ENCODE measurements around the gene TBC1D21.

DNA sequence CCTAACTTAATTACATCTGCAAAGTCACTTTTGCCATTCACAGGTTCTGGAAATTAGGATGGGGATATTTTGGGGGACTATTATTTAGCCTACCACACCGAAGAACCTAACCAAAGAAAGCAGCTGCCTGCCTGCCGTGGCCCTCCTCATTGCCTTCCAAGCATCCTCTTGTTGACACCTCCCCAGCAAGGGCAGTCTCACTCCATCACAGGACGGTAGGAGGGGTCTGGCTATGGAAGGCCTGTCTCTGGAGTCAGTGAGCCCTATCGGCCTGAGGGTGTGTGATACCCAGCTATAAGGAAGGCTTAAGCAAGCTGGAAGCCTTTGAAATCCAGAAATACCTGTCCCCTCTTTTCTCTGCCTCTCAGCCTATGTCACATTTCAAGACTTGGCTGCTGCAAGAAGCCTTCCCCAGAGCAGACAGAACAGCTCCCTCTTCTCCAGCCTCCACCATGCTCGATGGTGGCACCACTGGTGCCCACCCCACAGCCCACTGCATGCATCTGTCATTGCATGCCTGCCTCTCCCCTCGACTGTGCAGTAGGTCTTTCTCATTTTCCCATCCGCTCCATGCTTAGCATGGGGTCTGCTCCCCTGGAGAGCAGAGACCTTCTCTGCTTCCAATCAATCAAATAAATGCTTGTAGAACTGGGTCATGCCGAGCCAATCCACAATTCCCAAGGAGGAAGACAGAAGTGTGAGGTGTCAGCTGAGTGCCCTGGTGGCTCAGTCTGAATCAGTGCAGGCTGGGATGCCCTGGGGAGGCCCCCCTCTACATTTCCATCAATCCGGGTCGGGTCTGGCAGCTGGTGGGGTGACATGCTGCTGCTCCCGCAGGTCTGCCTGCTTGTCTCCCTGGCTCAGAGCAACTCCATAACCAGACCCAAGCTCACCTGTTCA lies 29.0 kb downstream of the TBC1D21 start:
- TF ChIP-seq, protein P1, sequence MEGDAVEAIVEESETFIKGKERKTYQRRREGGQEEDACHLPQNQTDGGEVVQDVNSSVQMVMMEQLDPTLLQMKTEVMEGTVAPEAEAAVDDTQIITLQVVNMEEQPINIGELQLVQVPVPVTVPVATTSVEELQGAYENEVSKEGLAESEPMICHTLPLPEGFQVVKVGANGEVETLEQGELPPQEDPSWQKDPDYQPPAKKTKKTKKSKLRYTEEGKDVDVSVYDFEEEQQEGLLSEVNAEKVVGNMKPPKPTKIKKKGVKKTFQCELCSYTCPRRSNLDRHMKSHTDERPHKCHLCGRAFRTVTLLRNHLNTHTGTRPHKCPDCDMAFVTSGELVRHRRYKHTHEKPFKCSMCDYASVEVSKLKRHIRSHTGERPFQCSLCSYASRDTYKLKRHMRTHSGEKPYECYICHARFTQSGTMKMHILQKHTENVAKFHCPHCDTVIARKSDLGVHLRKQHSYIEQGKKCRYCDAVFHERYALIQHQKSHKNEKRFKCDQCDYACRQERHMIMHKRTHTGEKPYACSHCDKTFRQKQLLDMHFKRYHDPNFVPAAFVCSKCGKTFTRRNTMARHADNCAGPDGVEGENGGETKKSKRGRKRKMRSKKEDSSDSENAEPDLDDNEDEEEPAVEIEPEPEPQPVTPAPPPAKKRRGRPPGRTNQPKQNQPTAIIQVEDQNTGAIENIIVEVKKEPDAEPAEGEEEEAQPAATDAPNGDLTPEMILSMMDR (IDR thresholded peaks at IDR 0.05 in 4 of 5, conservative IDR thresholded peaks at IDR 0.05 in 1 of 5): no peak
- no peak for TF ChIP-seq POLR2A (IDR thresholded peaks at IDR 0.05)

Measured in gastrocnemius medialis (tissue), 4 donors.